Tibial nerve (tissue), 4 donors: ENCODE data around the gene PTPRK.

Experiments
- CTCF ChIP-seq, 5 experiments: fragments of 200-600 bp in 3 of 5; fragments of 450-650 bp in 2 of 5; sonication (generic) in 3 of 5; IDR thresholded peaks; one replicate each; pipeline ENCODE4 v1.5.1; 2016 to 2019; ENCODE audit warnings: antibody characterized with exemption in 5 of 5, mild to moderate bottlenecking in 3 of 5, moderate library complexity in 2 of 5
- EP300 ChIP-seq, 2 donors: sonication (generic); formaldehyde crosslinking; IDR thresholded peaks; one replicate each; pipeline ENCODE4 v1.6.1; 2017; ENCODE audit warnings: antibody characterized with exemption in 2 of 2, mild to moderate bottlenecking in 1 of 2
- POLR2A ChIP-seq, 2 donors: fragments of 450-650 bp; IDR thresholded peaks; one replicate each; pipeline ENCODE4 v1.6.1; 2017; ENCODE audit warnings: antibody characterized with exemption in 2 of 2, mild to moderate bottlenecking in 2 of 2, moderate library complexity in 2 of 2

GRCh38 chr6:128235556-128235955 lies 284.8 kb downstream of the PTPRK start:
- TF ChIP-seq CTCF (IDR thresholded peaks at IDR 0.05) (no peak), POLR2A (IDR thresholded peaks at IDR 0.05) (no peak), EP300 (IDR thresholded peaks at IDR 0.05) (no peak)
